Right kidney (tissue), 9 donors: ENCODE results near the gene FLRT3.

ENCODE experiments used
- DNase-seq: peaks from one replicate; pipeline ENCODE4 v3.0.0-alpha.2; 2016
- long read RNA-seq, 8 donors: transcript quantifications; one replicate each; lab custom pipeline, GENCODE V29; 2026

Gene FLRT3
- long read RNA-seq, donor 1, full-length matches to known transcripts, result 37 of 37 reads
- long read RNA-seq, donor 1, partial matches to known transcripts, result 0 of 37 reads
- long read RNA-seq, donor 1, other reads (novel, unspliced or antisense), result 0 of 37 reads
- long read RNA-seq, donor 2, full-length matches to known transcripts, result 19 of 19 reads
- long read RNA-seq, donor 2, partial matches to known transcripts, result 0 of 19 reads
- long read RNA-seq, donor 2, other reads (novel, unspliced or antisense), result 0 of 19 reads
- long read RNA-seq, donor 3, full-length matches to known transcripts, result 22 of 22 reads
- long read RNA-seq, donor 3, partial matches to known transcripts, result 0 of 22 reads
- long read RNA-seq, donor 3, other reads (novel, unspliced or antisense), result 0 of 22 reads
- long read RNA-seq, donor 4, full-length matches to known transcripts, result 27 of 27 reads
- long read RNA-seq, donor 4, partial matches to known transcripts, result 0 of 27 reads
- long read RNA-seq, donor 4, other reads (novel, unspliced or antisense), result 0 of 27 reads
- long read RNA-seq, donor 5, full-length matches to known transcripts, result 39 of 124 reads
- long read RNA-seq, donor 5, partial matches to known transcripts, result 85 of 124 reads
- long read RNA-seq, donor 5, other reads (novel, unspliced or antisense), result 0 of 124 reads
- long read RNA-seq, donor 6, full-length matches to known transcripts, result 24 of 24 reads
- long read RNA-seq, donor 6, partial matches to known transcripts, result 0 of 24 reads
- long read RNA-seq, donor 6, other reads (novel, unspliced or antisense), result 0 of 24 reads
- long read RNA-seq, donor 7, full-length matches to known transcripts, result 56 of 62 reads
- long read RNA-seq, donor 7, partial matches to known transcripts, result 0 of 62 reads
- long read RNA-seq, donor 7, other reads (novel, unspliced or antisense), result 6 of 62 reads
- long read RNA-seq, donor 8, full-length matches to known transcripts, result 28 of 28 reads
- long read RNA-seq, donor 8, partial matches to known transcripts, result 0 of 28 reads
- long read RNA-seq, donor 8, other reads (novel, unspliced or antisense), result 0 of 28 reads

- DNase-seq, result peak; percentile 88
These were observed at the start of gene FLRT3 for GRCh38 chr20:14337400-14338171. Gene FLRT3, minus strand, starts transcription at chr20:14337612. Its CDS starts 10,106 bp downstream, at chr20:14327506.

- DNase-seq, result no peak
These were observed 49.3 kb upstream of the FLRT3 start for GRCh38 chr20:14386726-14387125.

DNA sequence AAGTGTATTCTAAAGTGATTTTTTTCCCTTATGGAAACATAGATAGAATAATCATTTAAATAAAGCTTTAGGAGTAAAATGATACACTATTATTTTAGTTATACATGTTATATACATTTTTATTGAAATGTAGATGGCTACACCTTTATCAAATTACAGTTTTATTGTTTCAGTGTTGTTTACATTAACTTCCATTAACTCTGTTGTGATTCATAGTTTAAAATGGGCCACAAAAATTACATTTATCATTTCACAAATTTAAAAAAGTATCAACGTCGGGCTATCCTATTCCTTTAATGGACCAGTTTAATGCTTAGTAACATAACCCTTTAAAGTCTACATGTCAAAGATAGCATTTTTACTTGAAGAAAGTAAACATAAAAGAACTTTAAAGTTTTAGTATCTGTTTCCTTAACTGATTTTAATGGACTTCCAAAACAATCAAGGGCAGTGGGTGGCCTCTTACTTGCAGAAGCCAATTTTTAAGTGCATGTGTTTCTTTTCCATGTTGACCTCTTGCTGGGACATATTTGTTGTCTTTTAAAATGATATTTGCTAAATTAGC is 47.8 kb upstream of the FLRT3 start:
- DNase-seq, result no peak

- no peak for DNase-seq
These were observed 47.2 kb upstream of the FLRT3 start for GRCh38 chr20:14384416-14385175.

- DNase-seq, result no peak
These were observed 45.9 kb upstream of the FLRT3 start for GRCh38 chr20:14383335-14383734.

- DNase-seq, result no peak
These were observed 40.9 kb upstream of the FLRT3 start for GRCh38 chr20:14378326-14378725.

DNA sequence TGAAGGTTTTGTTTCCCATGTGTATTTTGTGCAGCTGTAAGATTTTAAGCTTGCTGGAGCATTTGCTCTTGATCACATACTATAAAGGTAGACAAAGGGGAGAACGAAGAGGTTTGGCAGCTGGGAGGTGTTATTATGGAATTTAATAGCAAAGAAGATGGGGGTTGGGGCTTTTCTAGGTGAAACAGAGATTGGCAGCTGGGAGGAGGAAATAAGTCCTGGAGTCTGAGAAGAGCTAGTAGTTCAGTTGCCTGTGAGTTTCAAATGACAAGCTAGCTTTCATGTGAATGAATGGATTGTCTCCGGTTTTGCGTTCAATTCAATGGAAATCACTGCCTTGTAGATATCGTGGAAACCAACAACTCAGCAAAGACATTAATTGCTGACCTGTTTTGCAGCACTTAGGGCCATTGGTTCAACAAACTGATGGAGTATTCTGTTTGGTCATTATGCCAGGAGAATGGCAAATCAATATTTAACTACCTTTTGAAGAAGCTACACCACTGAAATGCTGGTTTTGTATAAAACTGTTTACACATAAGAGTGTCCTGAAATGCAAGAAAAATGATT is 38.1 kb upstream of the FLRT3 start:
- DNase-seq, result peak; percentile 1

- DNase-seq, result no peak
These were observed 36.8 kb upstream of the FLRT3 start for GRCh38 chr20:14374196-14374595.

DNA sequence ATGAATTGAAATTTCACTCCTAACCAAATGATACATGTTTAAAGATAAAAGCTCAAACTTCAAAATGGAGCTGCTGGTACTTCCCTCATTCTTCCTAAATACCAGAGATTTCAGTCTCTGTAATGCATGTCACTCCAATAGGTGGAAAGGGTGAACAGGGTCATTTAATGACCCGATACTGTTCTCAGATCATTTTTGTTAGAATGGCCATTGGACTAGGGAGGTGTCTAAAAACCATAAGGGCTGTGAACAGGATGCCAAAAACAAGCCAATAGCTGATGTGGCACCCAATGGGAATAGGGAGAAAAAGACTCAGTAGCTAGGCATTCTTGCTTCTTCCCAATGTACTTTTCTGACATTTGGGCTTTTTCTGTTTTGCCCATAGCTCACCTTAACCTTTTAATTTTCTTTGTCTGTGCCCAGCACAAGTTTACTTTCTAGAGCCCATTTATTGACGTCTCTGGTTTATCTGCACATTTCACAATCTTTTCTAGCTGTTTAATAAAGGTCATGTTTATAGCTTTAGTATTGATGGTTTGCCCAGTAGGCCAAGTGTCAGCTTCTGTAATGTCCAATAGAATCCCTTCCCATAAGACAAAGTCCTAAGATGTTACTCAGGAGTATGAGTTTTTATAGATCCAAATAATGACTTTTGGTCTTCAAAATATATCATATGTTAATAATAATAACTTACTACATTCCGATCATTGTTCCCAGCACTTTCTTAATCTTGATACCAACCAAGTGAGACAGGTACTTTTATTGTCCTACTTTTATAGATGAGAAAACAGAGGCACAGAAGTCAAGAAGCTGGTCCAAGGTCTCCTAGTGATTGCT is 24.3 kb upstream of the FLRT3 start:
- no peak for DNase-seq

GRCh38 chr20:14360416-14360815 is 23.0 kb upstream of the FLRT3 start:
- no peak for DNase-seq

DNA sequence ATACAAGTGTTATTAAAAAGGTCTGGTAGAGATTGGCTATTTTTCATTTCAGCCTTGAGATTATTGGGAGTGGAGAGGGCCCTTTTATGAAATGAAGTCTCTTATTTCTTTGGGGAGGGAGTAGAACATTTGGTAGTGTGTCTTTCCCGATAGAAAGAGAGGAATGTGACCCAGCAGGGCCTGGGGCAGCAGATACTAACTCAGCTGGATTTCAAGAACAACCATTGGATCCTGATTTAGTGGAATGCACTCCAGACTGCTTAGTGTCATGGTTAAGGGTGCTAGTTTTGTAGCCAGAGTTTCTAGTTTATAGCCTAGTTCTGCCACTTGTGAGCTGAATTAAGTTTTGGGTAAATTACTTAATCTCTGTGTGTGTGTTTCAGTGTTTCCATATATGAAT is 18.4 kb upstream of the FLRT3 start:
- no peak for DNase-seq

- no peak for DNase-seq
These were observed 7.3 kb upstream of the FLRT3 start for GRCh38 chr20:14344746-14345145.

- no peak for DNase-seq
These were observed 6.2 kb upstream of the FLRT3 start for GRCh38 chr20:14343491-14344065.

- DNase-seq, result no peak
These were observed 5.5 kb upstream of the FLRT3 start for GRCh38 chr20:14342918-14343317.

DNA sequence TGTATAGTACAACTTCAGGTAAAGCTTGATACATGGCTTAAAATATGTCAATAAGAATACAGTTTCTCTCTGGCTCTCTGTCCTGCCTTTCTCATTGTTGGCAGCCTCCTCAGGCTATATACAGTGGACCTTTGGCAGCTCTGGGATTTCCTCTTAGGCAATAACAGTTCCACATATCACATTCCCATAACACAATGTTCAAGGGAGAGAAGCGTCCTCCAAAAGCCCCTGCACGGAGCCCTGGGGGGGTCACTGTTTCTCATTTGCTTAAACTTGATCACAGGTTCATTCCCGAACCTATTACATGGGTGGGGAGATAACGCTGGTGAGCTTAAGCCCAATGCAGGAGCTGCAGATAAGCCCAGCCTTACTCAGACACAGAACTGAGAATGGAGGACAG is 4.4 kb upstream of the FLRT3 start:
- DNase-seq, result no peak

DNA sequence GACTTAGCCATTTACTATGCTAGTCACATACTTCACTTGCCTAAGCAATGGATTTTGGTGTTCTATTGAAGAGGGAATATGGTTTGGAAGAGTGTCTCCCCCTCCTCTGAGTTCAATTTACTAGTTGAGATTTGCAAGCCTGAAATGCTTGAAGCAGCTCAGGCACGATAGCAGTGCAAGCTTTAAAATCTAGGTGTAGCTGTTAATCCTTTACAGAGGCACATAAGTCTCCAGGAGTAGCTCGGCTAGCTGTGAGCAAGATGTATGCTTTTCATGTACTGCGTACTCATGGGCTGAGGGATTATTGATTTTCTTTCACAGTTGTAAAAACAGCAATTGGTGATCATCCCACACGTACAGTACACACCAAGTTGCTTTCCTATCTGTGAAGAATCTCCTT is 726 bp downstream of the FLRT3 start:
- peak; percentile 69 for DNase-seq

DNA sequence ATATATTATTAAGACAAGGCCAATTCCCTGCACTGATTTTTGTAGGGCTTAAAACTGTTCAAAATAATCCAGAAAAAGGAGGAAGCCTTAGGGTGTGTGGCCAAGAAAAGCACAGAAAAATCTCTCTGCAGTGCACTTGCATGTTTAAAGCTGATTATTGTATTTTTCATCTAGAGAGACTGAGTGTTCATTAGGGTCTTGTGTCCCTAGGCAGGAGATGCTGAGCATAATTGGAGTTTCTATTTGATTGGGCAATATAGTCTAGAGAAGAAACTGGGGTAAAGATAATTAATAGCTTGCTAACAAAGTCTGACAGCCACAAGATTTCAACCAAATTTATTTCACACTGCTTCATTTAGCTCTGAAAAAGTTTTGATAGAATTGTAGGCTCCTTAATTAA is 2.4 kb downstream of the FLRT3 start:
- peak; percentile 45 for DNase-seq

- peak; percentile 24 for DNase-seq
These were observed 3.0 kb downstream of the FLRT3 start for GRCh38 chr20:14334306-14334930.

DNA sequence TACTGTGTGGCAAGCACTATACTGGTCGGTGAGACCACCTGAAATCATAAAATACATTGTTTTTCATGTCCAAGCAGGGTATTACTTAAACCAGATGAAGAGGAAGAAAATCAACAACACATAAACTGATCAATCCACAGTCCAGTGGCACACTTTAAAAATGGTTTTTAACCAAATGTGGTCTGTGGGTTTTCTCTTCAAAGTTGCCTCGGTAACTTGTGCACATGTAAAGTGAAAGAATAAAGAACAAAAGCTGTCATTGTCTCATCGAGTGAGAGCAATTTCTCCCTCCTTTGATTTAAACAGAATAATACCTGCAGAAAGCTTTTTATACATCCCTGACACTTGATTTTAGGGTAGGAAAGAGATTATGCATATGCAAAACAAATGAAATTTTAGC is 3.7 kb downstream of the FLRT3 start:
- peak; percentile 30 for DNase-seq
